SK-N-SH treated with all-trans-retinoic acid at 6 μM for 48 hours (cell line): ENCODE results near the gene SNX13.

Source experiments
- CSRNP3 ChIP-seq: fragments of 250-450 bp; sonication (Bioruptor Pico); IDR thresholded peaks from 2 replicates; pipeline ENCODE4 v1.5.1; 2021; ENCODE audit warnings: mild to moderate bottlenecking, moderate library complexity
- OSR1 ChIP-seq: fragments of 250-450 bp; sonication (Bioruptor Pico); IDR thresholded peaks from 2 replicates; pipeline ENCODE4 v1.8.0; 2022; ENCODE audit warnings: moderate library complexity, mild to moderate bottlenecking, inconsistent platforms
- PATZ1 ChIP-seq: fragments of 250-450 bp; sonication (Bioruptor Pico); IDR thresholded peaks from 2 replicates; pipeline ENCODE4 v1.8.0; 2020; ENCODE audit warnings: mild to moderate bottlenecking, moderate library complexity, borderline replicate concordance
- ZFP3 ChIP-seq: fragments of 250-450 bp; sonication (Bioruptor Pico); IDR thresholded peaks from 2 replicates; pipeline ENCODE4 v1.5.0; 2020; ENCODE audit warnings: mild to moderate bottlenecking, moderate library complexity
- ZFP30 ChIP-seq: fragments of 450-650 bp; formaldehyde crosslinking; IDR thresholded peaks from 2 replicates; pipeline ENCODE4 v1.5.0; 2022; ENCODE audit warnings: mild to moderate bottlenecking, moderate library complexity

GRCh38 chr7:17855202-17855601, 85.1 kb downstream of the SNX13 start:
- no peak for TF ChIP-seq ZFP3 (CRISPR knock-in tag)
- no peak for TF ChIP-seq PATZ1 (CRISPR knock-in tag)
- no peak for TF ChIP-seq OSR1 (CRISPR knock-in tag)
- TF ChIP-seq ZFP30 (CRISPR knock-in tag): no peak
- no peak for TF ChIP-seq CSRNP3 (CRISPR knock-in tag)
